Calu3 (cell line): ENCODE data around the gene CRACR2B. TPM values are rescaled to one million over a fixed set of nuclear protein-coding genes. Genes with fewer than 3 reads are reported as not detected.

ENCODE experiments used
- BruUV-seq: library from RNA; stranded (reverse); fragments of 400-500 nt; replicated peaks from 2 replicates; lab custom pipeline; 2021; lab: Mats Ljungman, UMichigan
- CTCF ChIA-PET: fragments of 300-600 bp; sonication (Branson Sonifier 250); formaldehyde crosslinking; loops from one replicate; lab custom pipeline; 2022; ENCODE audit warnings: antibody characterized with exemption; lab: Charles Lee
- DNase-seq: peaks from one replicate; pipeline ENCODE4 v3.0.0; 2022
- H3K27ac Mint-ChIP-seq: one replicate; pipeline ENCODE4 v1.8.0; 2022; ENCODE audit warnings: mixed read lengths; ENCODE audit not compliant: unreplicated experiment
- H3K27me3 Mint-ChIP-seq: one replicate; pipeline ENCODE4 v1.8.0; 2022; ENCODE audit warnings: mixed read lengths; ENCODE audit not compliant: unreplicated experiment
- H3K36me3 Mint-ChIP-seq: one replicate; pipeline ENCODE4 v1.8.0; 2022; ENCODE audit warnings: mild to moderate bottlenecking, moderate library complexity, mixed read lengths; ENCODE audit not compliant: insufficient read depth, unreplicated experiment
- H3K4me1 Mint-ChIP-seq: one replicate; pipeline ENCODE4 v1.8.0; 2022; ENCODE audit warnings: mild to moderate bottlenecking, low read depth, mixed read lengths; ENCODE audit not compliant: unreplicated experiment
- H3K4me3 Mint-ChIP-seq: one replicate; pipeline ENCODE4 v1.8.0; 2022; ENCODE audit warnings: mild to moderate bottlenecking, low read depth, moderate library complexity, mixed read lengths; ENCODE audit not compliant: unreplicated experiment
- H3K9me3 Mint-ChIP-seq: one replicate; pipeline ENCODE4 v1.8.0; 2022; ENCODE audit warnings: low read depth, mixed read lengths; ENCODE audit not compliant: unreplicated experiment
- intact Hi-C: fragments of 100-400 bp; cut with micrococcal nuclease; formaldehyde crosslinking; loops from one replicate; pipeline ENCODE4 v1.10.0; 2022; ENCODE audit not compliant: unreplicated experiment
- total RNA-seq: library from RNA; stranded (reverse); gene quantifications from 2 replicates; pipeline ENCODE4 v1.2.3, GENCODE V29; 2022
- TF ChIP-seq, protein P1 (sequence below): fragments of 200-600 bp; IDR thresholded peaks from one replicate; pipeline ENCODE4 v1.8.0; 2022; ENCODE audit warnings: antibody characterized with exemption; ENCODE audit not compliant: unreplicated experiment

CRACR2B gene
- total RNA-seq, 1 experiment from 2014 or later = 33.4 TPM

DNA sequence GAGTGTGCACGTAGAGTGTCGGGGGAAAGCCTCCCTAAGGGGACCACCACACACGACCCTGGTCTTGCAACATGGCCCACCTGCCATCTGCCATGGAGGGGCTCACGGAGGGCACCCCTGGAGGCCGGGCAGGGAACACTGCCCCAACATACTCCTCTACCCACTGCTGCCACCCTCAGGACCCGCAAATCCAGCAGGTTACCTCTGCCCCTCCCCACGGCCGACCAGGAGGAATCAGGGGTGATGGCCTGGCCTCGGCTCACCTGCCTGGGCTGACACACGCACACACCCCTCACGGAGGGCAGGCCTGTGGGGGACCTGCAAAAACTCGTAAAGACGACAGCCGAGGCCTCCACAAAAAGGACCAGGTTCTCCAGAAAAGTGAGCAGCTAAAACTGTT, 52.7 kb downstream of the CRACR2B start:
- BruUV-seq = no TSS peak
- TF ChIP-seq, protein P1, sequence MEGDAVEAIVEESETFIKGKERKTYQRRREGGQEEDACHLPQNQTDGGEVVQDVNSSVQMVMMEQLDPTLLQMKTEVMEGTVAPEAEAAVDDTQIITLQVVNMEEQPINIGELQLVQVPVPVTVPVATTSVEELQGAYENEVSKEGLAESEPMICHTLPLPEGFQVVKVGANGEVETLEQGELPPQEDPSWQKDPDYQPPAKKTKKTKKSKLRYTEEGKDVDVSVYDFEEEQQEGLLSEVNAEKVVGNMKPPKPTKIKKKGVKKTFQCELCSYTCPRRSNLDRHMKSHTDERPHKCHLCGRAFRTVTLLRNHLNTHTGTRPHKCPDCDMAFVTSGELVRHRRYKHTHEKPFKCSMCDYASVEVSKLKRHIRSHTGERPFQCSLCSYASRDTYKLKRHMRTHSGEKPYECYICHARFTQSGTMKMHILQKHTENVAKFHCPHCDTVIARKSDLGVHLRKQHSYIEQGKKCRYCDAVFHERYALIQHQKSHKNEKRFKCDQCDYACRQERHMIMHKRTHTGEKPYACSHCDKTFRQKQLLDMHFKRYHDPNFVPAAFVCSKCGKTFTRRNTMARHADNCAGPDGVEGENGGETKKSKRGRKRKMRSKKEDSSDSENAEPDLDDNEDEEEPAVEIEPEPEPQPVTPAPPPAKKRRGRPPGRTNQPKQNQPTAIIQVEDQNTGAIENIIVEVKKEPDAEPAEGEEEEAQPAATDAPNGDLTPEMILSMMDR = peak; percentile 17
- Mint-ChIP-seq H3K4me1 (no peaks in the 10 kb centered on the region), H3K4me3 (no peak overlapping the region), H3K27me3 (no peaks in the 10 kb centered on the region), H3K9me3 (no peaks in the 10 kb centered on the region), H3K36me3 (peaks cover 18% of the 10 kb centered on the region), H3K27ac (no peak overlapping the region)
- CTCF ChIA-PET = no interaction called here
- no peak for DNase-seq
- intact Hi-C loops = no loop called here

Other genes starting within 250 kb of the CRACR2B start
- 48.7 and 93.5 TPM in 2 replicates for gene IRF7, start 212.0 kb upstream of the CRACR2B start, total RNA-seq
- gene CDHR5, start 203.0 kb upstream of the CRACR2B start, total RNA-seq = 5.0 and 7.6 TPM in 2 replicates
- not detected in 2 replicates for gene SCT, start 200.7 kb upstream of the CRACR2B start, total RNA-seq
- gene DRD4, start 190.7 kb upstream of the CRACR2B start, total RNA-seq = 1.3 TPM in 2 replicates
- gene DEAF1, start 132.7 kb upstream of the CRACR2B start, total RNA-seq = 57.0 and 59.0 TPM in 2 replicates
- 21.2 and 29.9 TPM in 2 replicates for gene TMEM80, start 132.1 kb upstream of the CRACR2B start, total RNA-seq
- gene EPS8L2, start 121.7 kb upstream of the CRACR2B start, total RNA-seq = 212 and 213 TPM in 2 replicates
- 359 and 379 TPM in 2 replicates for gene TALDO1, start 80.5 kb upstream of the CRACR2B start, total RNA-seq
- 73.8 and 83.3 TPM in 2 replicates for gene GATD1, start 50.4 kb upstream of the CRACR2B start, total RNA-seq
- not detected in 2 replicates for gene CEND1, start 37.8 kb upstream of the CRACR2B start, total RNA-seq
- gene SLC25A22, start 29.6 kb upstream of the CRACR2B start, total RNA-seq = 44.5 and 53.6 TPM in 2 replicates
- gene PIDD1, start 22.7 kb upstream of the CRACR2B start, total RNA-seq = 15.9 and 16.3 TPM in 2 replicates
- gene RPLP2, start 18.0 kb upstream of the CRACR2B start, total RNA-seq = 1,351 and 1,381 TPM in 2 replicates
- 134 and 151 TPM in 2 replicates for gene PNPLA2, start 9.0 kb upstream of the CRACR2B start, total RNA-seq
- gene CD151, start 5.0 kb downstream of the CRACR2B start, total RNA-seq = 472 and 482 TPM in 2 replicates
- 107 and 115 TPM in 2 replicates for gene POLR2L, start 14.6 kb downstream of the CRACR2B start, total RNA-seq
- 28.9 and 36.3 TPM in 2 replicates for gene TSPAN4, start 14.9 kb downstream of the CRACR2B start, total RNA-seq
- gene CHID1, start 82.9 kb downstream of the CRACR2B start, total RNA-seq = 134 and 150 TPM in 2 replicates
- gene AP2A2, start 98.0 kb downstream of the CRACR2B start, total RNA-seq = 82.9 and 92.9 TPM in 2 replicates
- 0.73 and 4.6 TPM in 2 replicates for gene MUC6, start 208.8 kb downstream of the CRACR2B start, total RNA-seq
- 0.05 TPM in 1 of 2 replicates, not detected in the other for gene MUC2, start 247.0 kb downstream of the CRACR2B start, total RNA-seq